Activated B cell treated with CpG ODN at 0.5 μM for 24 hours (primary cell): ENCODE results near the gene CLMP. TPM values are rescaled to one million over a fixed set of nuclear protein-coding genes. Genes with fewer than 3 reads are reported as not detected.
"Not testable (repeated sequence)": the region's sequence is repeated elsewhere in the genome, so short reads cannot be mapped to it uniquely, and the experiment has no call there.

Experiments
- ATAC-seq: fragments of 200-7000 bp; cut with Tn5 transposase; one replicate; pipeline ENCODE4 v1.10.0; 2021; ENCODE audit warnings: low read depth, mild to moderate bottlenecking, moderate library complexity
- CTCF ChIA-PET: fragments of 350-600 bp; sonication (Branson Sonifier 250); formaldehyde crosslinking; loops from one replicate; lab custom pipeline; 2021; ENCODE audit warnings: antibody characterized with exemption; lab: Charles Lee
- POLR2A ChIA-PET: fragments of 350-600 bp; sonication (Branson Sonifier 250); formaldehyde crosslinking; loops from one replicate; lab custom pipeline; 2021; ENCODE audit warnings: antibody characterized with exemption; lab: Charles Lee
- DNase-seq: peaks from one replicate; pipeline ENCODE4 v3.0.0; 2022
- H3K27ac Mint-ChIP-seq: one replicate; pipeline ENCODE4 v1.8.0; 2020; ENCODE audit warnings: mixed read lengths
- H3K27me3 Mint-ChIP-seq: one replicate; pipeline ENCODE4 v1.8.0; 2021; ENCODE audit warnings: mixed read lengths
- H3K36me3 Mint-ChIP-seq: one replicate; pipeline ENCODE4 v1.8.0; 2021; ENCODE audit warnings: low read depth, mixed read lengths
- H3K4me1 Mint-ChIP-seq: one replicate; pipeline ENCODE4 v1.8.0; 2021; ENCODE audit warnings: mixed read lengths
- H3K4me3 Mint-ChIP-seq: one replicate; pipeline ENCODE4 v1.8.0; 2020; ENCODE audit warnings: mild to moderate bottlenecking, mixed read lengths
- H3K9me3 Mint-ChIP-seq: one replicate; pipeline ENCODE4 v1.8.0; 2020; ENCODE audit warnings: mixed read lengths
- intact Hi-C: fragments of 100-400 bp; cut with micrococcal nuclease; formaldehyde crosslinking; loops from one replicate; pipeline ENCODE4 v1.15.1; 2024
- total RNA-seq: library from RNA; stranded (reverse); gene quantifications from 2 replicates; pipeline ENCODE4 v1.2.3, GENCODE V29; 2022
- TF ChIP-seq, protein P1 (sequence below): fragments of 200-600 bp; IDR thresholded peaks from one replicate; pipeline ENCODE4 v1.8.0; 2022; ENCODE audit warnings: antibody characterized with exemption, mild to moderate bottlenecking

CLMP gene
- total RNA-seq, 1 donor from 2014 or later = not detected

- no peaks in the 10 kb centered on the region for H3K9me3 Mint-ChIP-seq
- no peak for ATAC-seq
- ChIA-PET POLR2A (no interaction called here), CTCF (no interaction called here)
- no peak overlapping the region for H3K4me3 Mint-ChIP-seq
- no peaks in the 10 kb centered on the region for H3K4me1 Mint-ChIP-seq
- H3K27ac Mint-ChIP-seq = no peak overlapping the region
- H3K36me3 Mint-ChIP-seq = no peaks in the 10 kb centered on the region
- peaks cover 32% of the 10 kb centered on the region for H3K27me3 Mint-ChIP-seq
- TF ChIP-seq, protein P1, sequence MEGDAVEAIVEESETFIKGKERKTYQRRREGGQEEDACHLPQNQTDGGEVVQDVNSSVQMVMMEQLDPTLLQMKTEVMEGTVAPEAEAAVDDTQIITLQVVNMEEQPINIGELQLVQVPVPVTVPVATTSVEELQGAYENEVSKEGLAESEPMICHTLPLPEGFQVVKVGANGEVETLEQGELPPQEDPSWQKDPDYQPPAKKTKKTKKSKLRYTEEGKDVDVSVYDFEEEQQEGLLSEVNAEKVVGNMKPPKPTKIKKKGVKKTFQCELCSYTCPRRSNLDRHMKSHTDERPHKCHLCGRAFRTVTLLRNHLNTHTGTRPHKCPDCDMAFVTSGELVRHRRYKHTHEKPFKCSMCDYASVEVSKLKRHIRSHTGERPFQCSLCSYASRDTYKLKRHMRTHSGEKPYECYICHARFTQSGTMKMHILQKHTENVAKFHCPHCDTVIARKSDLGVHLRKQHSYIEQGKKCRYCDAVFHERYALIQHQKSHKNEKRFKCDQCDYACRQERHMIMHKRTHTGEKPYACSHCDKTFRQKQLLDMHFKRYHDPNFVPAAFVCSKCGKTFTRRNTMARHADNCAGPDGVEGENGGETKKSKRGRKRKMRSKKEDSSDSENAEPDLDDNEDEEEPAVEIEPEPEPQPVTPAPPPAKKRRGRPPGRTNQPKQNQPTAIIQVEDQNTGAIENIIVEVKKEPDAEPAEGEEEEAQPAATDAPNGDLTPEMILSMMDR = no peak
- DNase-seq = no peak
- intact Hi-C loops = no loop called here
Observed at GRCh38 chr11:123212406-123212805, 17.4 kb upstream of the CLMP start.

DNA sequence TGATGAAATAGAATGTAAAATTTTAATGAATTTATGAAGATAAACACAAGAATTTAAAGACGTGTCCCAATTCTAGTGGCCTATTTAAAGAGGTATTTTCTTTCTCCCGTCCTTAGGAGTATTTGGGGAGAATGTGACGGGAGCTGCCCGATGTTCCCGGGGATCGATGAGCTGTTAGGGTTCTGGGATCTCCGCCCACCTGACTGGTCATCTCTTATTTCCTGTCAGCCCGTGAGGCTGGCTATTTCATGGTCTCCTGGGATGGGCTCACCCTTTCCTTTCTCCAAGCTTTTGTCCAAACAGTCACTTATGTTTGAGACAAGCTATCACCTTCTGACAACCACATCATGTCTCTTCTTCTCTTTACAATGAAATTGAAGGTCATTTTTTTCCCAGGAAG lies 16.9 kb upstream of the CLMP start:
- POLR2A ChIA-PET = no interaction called here
- DNase-seq = no peak
- intact Hi-C loops = no loop called here

GRCh38 chr11:123211149-123211852 lies 16.3 kb upstream of the CLMP start:
- H3K27ac Mint-ChIP-seq = no peak overlapping the region
- H3K4me3 Mint-ChIP-seq = no peak overlapping the region
- CTCF ChIA-PET = no interaction called here
- H3K9me3 Mint-ChIP-seq = no peaks in the 10 kb centered on the region
- H3K4me1 Mint-ChIP-seq = no peaks in the 10 kb centered on the region
- TF ChIP-seq, protein P1 = no peak
- no peaks in the 10 kb centered on the region for H3K36me3 Mint-ChIP-seq
- peaks cover 39% of the 10 kb centered on the region for H3K27me3 Mint-ChIP-seq
- intact Hi-C loops = no loop called here
- DNase-seq = no peak
- ATAC-seq = no peak
- POLR2A ChIA-PET = no interaction called here

More for the DNA sequence above, 16.9 kb upstream of the CLMP start:
- Mint-ChIP-seq H3K27me3 (peaks cover 34% of the 10 kb centered on the region), H3K4me3 (no peak overlapping the region), H3K9me3 (no peaks in the 10 kb centered on the region), H3K4me1 (no peaks in the 10 kb centered on the region), H3K36me3 (no peaks in the 10 kb centered on the region), H3K27ac (no peak overlapping the region)
- no peak for ATAC-seq
- CTCF ChIA-PET = no interaction called here
- TF ChIP-seq, protein P1 = no peak

DNA sequence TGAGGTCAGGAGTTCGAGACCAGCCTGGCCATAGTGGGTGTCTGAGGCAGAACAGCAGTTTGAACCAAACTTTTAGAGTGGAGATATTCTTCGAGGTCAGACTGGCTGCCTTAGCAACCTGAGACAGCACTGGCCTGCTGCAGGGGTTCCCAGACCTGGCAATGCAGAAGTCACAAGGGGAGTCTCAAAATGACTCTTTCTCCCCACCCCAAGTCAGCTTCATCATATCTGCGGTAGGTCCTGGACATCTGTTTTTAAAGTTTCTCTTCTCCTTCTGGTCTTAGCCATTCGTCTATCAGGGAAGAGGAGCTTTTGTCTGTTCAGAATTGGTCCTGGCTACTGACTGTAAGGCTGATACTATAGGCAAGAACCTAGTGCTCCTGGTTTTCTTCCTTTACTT lies 14.5 kb upstream of the CLMP start:
- Mint-ChIP-seq H3K27ac (no peak overlapping the region), H3K9me3 (no peaks in the 10 kb centered on the region), H3K4me1 (no peaks in the 10 kb centered on the region), H3K27me3 (peaks cover 35% of the 10 kb centered on the region), H3K4me3 (no peak overlapping the region), H3K36me3 (no peaks in the 10 kb centered on the region)
- ChIA-PET POLR2A (no interaction called here), CTCF (no interaction called here)
- DNase-seq = no peak
- TF ChIP-seq, protein P1 = no peak
- ATAC-seq = no peak
- intact Hi-C loops = no loop called here

DNA sequence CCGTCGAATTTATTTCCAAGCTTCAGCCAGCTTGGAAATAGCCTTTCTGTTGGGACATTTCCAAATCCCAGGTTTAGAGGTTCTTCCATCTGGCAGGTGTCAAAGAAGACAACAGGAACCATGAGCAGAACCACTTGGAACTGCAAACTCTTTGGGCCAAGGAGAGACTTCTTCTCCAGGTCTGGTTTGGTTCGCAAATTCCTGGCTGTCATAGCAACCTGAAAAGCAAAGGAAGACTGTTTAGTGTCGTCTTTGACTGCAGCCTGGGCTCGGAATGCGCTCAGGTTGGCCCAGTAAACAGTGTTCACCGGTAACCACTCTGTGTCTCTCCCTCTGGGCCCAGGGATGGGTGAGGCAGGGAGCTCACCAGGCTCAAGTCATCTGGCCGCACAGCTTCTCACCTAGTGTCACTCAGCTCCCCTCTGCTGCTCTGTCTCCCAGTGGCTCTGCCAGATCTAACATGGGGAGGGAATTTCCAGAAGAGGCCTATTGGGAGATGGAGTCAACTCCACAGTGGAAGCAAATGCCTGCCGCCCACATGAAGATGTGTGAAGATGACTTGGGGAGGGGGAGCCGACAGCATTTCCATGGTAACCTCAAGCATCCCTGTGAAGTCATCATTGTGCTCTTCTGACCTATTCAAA lies 11.9 kb upstream of the CLMP start:
- intact Hi-C loops = no loop called here
- Mint-ChIP-seq H3K4me3 (no peak overlapping the region), H3K36me3 (no peaks in the 10 kb centered on the region), H3K4me1 (no peaks in the 10 kb centered on the region), H3K9me3 (no peaks in the 10 kb centered on the region), H3K27me3 (peaks cover 28% of the 10 kb centered on the region), H3K27ac (no peak overlapping the region)
- TF ChIP-seq, protein P1 = no peak
- ATAC-seq (no peak), DNase-seq (no peak)
- ChIA-PET POLR2A (no interaction called here), CTCF (no interaction called here)

DNA sequence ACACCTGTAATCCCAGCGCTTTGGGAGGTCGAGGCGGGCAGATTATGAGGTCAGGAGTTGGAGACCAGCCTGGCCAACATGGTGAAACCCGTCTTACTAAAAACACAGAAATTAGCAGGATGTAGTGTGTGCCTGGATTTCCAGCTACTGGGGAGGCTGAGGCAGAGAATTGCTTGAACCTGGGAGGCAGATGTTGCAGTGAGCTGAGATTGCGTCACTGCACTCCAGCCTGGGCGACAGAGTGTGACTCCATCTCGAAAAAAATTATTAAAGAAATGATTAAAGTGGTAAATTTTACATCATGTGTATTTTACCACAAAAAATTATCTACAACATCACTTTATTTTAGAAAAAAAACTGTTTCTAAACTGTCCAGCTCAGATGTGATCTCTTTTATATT lies 11.0 kb upstream of the CLMP start:
- peaks cover 29% of the 10 kb centered on the region for H3K27me3 Mint-ChIP-seq
- H3K27ac Mint-ChIP-seq, H3K4me3 Mint-ChIP-seq, H3K4me1 Mint-ChIP-seq, POLR2A ChIA-PET, H3K9me3 Mint-ChIP-seq, H3K36me3 Mint-ChIP-seq, intact Hi-C loops, ATAC-seq, DNase-seq, CTCF ChIA-PET: not testable (repeated sequence)
